NCI-H1105 (cell line): Measurements from ENCODE around the gene SUCLA2.
"Not testable (repeated sequence)": the region's sequence is repeated elsewhere in the genome, so short reads cannot be mapped to it uniquely, and the experiment has no call there.

Source experiments
- DNase-seq: peaks from one replicate; lab custom pipeline; 2025; lab: John Stamatoyannopoulos, UW

The SUCLA2 gene

DNA sequence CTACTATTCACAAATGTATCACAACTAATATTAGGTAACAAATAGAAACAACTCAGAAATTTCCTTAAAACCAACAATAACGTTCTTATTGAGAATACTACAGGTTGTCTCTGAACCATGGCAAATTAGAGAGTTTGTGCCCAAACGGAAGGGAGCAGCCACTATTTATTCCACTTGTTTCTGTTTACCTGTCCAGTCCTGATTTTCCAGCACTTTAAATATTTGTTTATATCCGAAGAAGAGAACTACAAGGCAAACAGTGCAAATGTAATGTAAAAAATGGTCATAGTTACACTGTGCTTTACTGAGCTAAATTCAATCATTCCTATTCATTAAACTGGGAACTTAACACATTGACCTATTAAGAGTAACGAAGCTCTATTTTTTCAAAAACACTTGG, 9.2 kb downstream of the SUCLA2 start:
- DNase-seq = no peak

DNA sequence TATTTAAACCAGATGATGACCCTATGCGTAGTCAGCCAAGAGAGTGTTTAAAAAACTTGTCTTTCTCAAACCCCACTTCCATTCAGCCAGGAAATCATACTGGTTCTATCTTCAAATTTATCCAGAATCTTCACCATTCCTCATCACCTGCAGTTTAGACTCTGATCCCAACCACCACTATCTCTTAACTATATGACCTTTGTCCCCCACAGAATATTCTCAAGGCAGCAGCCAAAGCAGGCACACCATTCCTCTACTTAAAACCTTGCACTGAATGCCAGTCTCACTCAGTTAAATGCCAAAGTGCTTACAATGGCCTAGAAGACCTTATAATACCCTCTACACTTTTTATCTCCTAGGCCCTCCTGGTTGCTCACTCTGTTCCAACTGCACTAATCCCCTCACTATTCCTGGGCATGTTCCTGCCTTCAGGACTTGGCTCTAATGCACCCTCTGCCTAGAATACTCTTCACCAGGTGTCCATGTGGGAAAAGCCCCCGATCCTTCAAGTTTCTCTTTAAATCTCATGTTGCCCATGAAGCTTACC, 10.1 kb downstream of the SUCLA2 start:
- DNase-seq = no peak

DNA sequence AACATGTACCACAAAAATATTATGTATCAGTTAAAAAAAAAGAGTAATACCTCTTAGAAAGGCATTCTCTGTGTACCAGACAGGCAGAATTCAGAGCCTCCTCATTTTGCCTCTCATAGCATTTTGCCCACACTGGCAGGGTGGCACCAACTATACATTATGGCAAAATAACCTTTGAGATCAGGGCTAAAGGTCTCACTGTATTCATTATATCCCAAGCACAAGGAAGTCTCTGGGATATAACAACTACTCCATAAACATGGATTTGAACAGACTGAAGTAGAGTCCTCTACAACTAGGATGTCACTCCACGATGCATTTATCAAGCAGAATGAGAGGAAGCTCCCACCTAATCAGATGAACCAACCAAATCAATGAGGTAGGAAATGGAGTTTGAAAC, 10.6 kb downstream of the SUCLA2 start:
- DNase-seq = no peak

DNA sequence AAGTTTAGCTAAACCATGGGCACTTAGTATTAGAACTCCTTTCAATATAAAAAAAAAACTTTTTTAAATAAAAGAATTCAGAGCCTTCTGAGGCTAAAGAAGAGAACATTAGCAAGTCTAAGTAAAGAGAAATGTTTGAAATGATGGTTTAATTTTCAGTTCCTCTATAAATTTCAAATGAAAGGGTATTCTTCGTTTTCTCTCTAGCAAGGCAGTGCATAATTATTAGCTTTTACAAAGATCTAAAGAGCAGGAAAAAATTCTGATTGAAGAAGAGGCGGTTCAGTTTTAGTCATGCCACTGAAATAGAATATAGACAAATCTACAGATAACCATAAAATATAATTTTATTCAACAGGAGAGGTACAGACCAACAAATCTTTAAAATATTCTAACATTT, 18.0 kb downstream of the SUCLA2 start:
- DNase-seq = no peak

DNA sequence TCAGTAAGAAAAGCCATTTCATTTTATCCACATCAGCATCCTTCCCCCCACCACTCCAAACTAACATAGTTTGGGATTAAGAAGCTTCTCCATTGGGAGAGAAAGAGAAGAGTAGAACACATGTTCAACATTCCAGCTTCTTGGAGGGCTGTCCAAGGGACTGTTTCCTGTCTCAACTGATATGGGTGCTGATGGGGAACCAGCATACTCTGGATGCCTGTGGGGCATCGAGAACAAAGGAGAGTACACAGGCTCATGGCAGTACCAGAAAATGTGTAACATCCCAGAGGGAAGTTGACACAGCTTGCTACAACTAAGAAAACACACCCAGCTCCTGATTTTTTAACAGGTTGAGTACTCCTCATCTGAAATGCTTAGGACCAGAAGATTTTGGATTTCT, 24.7 kb downstream of the SUCLA2 start:
- DNase-seq = no peak

DNA sequence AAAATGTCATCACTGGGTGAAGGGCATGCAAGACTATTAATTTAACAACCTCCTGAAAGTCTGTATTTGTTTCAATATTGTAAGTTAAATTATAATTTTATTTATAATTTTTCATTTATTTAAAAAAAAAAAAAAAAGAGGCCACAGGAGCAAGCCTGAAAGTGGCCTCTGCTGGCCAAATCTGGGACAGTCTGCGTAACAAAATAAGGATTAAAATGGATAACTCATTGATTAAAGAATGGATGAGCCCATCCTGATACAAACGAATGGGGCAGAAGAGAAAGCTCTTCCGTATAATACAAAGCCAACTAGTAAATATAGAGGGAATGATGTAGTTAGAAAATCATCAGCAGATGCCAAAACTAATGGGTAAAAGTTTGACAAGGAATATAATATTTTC, 36.2 kb downstream of the SUCLA2 start:
- no peak for DNase-seq

DNA sequence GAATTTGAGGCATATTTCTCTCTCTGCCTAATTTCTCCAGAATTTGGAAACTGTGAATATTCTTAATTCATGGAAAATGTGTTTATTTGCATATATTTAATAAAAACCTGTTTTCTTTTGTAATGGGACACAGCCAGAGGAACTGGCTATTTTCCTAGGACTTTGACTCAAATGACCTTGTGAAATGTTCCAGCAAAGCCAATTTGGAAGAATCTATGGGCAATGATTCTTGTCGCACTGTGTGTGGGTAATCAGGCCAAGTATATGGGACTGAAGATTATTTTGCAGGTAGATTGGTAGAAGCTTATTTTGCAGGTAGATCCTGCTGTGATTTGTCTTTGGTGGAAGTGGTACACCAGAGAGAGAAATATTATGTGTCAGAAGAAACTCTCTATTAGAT, 38.8 kb downstream of the SUCLA2 start:
- no peak for DNase-seq

DNA sequence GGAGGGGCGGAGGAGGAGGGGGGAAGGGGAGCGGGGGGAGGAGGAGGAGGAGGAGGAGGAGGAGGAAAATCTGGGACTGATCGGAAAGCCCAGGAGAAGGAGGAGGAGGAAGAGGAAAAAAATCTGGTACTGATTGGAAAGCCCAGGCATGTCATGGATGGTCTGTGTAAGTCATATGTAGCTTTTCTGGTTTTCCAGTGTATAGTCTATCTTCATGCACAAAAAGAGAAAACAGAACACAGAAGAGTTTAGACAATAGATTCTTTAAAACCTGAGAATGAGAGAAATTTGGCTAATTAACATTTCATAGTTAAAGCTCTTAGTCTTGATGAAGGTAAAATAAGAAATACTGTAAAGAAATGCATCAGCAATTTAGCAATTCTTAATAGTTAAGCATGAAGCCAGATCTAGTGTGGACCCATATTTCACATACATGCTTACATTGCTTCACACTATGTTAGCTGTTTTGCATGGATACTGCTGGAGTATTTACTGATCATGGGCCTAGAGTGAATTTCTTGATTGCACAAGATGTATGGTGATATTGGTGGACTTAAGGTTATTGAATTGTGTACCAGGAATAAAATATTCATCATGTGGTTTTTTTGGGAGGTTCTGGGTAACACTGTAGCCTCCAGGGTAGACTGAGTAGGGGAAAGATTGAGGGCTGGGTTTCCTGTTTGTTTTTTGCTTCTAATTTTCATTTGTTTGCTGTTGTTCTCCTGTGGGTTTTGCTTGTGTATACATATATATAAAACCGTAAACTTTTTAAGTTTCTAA, 41.4 kb downstream of the SUCLA2 start:
- no peak for DNase-seq

DNA sequence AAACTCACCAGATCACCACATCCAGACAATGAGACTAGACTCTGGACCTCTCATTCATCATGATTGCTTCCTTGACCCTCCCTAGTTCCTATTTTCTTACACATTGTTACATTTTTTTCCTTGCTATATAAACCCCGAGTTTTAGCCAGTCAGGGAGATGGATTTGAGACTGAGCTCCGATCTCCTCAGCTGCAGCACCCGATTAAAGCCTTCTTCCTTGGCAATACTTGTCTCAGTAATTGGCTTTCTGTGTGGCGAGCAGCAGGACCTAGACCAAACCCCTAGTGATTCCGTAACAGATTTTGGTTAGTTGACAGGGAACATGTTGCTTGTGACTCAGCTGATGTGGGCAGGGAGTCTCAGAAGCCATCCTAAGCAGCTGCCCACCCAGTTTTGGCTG, 44.0 kb downstream of the SUCLA2 start:
- no peak for DNase-seq

DNA sequence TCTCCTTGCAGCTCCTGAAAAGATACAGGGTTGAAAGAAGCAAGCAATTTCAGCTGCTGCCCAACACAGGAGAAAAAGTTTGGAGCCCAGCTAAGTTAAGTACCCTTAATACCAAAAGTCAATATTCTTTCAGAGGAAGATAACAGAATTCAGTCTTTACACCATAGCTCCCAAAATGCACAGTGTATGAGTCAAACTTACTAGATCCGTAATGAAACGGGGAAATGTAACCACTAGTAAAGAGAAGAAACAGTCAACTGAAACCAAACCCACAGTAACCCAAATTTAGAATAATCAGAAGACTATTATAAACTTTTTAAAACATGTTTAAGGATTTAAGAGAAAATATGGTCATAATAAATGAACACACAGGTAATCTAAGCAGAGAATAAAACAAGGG, 45.2 kb downstream of the SUCLA2 start:
- no peak for DNase-seq

DNA sequence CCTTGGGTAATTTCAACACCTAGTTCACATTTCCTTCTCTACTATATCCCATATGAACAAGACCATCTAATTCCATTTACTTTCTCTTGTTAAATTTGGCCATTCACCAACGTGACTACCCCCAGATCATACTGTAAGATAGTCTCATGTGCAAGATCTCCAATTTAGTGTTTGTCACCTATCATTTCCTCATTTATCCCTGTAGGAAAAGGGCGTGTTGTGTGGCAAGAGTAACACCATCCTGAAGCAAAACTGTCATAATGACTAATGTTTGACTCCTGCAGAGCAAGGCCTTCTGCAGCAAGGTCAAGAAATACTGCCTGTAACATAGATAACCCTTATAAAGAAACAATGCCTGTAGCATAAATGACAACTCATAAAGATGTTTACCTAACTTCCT, 51.3 kb downstream of the SUCLA2 start:
- no peak for DNase-seq

DNA sequence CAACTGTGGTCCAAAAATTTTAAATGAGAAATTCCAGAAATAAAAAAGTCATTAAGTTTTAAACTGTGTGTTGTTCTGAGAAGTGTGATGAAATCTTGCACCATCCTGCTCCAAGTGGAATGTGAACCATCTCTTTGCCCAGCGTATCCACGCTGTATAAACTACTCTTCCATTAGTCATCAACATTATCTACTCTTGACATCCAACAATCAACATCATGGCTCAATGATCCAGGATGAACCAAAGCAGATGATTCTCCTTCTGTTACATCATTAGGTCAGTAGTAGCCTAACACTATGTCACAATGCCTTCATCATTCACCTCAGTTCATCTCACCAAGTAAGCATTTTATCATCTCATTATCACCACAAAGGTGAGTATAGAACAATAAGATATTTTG, 55.3 kb downstream of the SUCLA2 start:
- DNase-seq = no peak

DNA sequence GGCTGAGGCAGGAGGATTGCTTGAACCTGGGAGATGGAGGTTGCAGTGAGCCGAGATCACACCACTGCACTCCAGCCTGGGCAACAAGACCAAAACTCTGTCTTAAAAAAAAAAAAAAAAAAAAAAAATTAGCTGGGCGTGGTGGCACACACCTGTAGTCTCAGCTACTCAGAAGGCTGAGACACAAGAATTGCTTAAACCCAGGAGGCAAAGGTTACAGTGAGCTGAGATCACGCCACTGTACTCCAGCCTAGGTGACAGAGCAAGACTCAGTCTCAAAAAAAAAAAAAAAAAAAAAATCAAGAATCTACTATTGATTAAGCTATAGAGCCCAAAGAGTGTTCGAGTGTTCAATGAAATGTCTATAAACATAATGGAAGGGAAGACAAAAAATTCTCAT, 55.9 kb downstream of the SUCLA2 start:
- not testable (repeated sequence) for DNase-seq

DNA sequence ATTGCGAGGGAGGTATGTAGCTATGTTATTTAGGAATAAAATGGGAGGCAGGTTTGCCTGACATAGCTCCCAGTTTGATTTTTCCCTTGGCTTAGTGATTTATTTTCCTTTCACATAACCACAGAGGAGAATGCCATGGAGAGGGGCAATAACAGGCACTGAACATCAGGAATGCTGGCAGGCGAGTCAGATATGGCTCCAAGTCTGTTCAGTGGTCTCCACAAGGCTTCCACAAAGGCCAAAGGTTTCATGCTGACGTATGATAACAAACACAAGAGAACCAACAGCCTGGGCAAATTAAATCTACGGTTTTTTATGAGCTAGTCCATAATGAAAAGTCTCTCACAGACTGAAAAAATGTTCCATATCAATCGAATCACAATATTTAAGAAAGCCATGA, 66.7 kb downstream of the SUCLA2 start:
- no peak for DNase-seq

DNA sequence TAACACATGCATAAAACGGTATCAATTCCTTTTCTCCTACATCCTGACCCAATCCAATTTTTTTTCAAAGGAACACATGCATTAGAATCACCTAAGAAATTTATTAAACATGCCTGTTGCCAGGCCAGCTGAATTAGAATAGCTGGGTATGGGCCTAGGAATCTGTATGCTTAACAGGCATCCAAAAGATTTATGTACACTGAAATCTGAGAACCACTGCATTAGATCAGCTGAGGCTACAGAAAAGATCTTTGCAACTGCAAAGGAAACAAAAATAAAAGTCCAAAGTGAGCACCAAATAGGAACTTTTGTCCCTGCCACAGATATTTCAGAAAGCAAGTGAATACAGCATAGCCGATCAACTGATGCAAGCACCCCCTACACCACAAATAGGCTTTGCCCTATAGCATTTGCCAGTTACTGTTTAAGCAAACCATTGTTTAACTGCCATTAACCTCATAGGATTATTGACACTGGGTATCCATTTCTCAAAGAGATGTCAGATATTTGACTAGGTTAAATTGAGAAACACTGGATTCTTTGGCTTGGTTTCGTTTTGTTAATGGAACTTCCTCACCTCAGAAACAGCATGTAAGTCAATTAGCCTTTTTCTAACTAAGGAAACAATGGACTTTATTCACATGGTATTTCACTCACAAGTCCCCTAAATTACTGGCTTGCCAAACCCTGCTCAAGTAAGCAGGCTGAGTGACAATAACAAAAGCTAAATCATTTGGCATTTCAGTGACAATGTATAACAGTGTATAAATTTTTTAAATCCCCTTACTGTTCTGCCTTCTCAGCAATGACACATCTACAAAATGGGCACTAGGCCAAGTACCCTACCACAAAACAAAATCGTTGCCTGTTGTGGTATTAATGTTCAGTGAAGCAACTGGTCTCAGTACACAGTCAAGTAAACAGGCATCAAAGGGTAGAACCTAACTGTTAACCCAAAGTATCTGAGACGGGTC, 67.8 kb downstream of the SUCLA2 start:
- no peak for DNase-seq

DNA sequence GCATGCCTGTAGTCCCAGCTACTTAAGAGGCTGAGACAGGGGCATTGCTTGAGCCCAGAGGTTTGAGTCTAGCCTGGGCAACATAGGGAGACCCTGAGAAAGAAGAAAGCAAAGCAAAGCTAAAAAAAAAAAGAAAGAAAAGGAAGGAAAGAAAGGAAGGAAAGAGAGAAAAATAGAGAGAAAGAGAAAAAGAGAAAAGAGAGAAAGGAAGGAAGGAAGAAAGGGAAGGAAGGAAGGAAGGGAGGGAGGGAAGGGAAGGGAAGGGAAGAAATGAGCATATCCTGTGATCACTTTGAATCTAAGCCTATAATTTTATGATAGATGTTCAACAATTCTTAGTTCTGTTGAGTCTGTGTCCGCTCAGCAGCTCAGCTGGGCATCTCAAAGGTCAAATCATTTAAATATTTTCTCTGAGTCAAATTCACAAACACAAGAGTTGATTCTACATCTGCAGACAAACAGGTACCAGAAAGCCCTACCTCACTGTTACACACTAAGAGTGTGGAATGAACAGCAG, 70.4 kb downstream of the SUCLA2 start:
- DNase-seq = no peak

DNA sequence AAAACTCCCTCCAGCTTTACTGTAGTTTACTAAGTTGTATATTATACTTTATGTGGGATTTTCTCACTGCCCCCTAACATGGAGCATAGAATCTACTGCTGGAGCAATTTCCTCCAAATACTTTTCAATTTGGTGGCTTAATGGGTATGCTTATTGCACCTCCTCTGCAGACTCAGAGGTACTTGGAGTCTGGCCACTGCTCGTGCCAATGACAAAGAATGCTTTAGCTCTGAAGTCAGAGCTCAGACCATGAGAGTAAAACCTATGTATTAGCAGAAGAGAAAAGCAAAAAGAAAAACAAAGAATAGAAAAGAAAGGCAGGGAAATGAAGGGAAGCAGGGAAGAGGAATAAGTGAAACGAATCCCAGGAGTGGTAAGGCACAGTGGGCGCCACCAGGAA, 71.9 kb downstream of the SUCLA2 start:
- DNase-seq = no peak

DNA sequence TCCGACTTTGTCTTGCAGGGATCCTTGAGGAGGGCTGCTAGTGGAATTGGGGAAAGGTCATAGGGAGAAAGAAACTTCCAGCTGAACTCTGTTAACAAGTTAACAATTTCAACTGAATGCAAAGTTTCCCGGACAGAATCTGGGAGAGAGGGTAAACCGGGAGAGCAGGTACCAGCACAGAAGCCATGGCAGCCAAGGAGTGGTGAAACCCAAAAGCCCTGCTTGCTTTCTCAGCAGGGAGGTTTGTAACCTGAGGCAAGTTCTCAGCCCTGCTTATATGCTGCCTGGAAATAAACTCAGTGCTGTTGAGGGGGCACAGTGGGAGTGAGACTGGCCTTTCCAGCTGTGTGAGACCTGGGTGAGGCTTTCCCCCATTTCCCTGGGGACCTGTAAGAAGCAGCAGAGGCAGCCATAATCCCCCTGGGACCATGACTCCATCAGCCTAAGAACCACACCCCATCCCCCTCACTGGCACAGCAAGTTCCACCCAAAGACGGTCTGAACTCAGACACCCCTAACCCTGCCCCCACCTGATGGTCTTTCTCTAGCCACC, 84.0 kb downstream of the SUCLA2 start:
- DNase-seq = no peak

DNA sequence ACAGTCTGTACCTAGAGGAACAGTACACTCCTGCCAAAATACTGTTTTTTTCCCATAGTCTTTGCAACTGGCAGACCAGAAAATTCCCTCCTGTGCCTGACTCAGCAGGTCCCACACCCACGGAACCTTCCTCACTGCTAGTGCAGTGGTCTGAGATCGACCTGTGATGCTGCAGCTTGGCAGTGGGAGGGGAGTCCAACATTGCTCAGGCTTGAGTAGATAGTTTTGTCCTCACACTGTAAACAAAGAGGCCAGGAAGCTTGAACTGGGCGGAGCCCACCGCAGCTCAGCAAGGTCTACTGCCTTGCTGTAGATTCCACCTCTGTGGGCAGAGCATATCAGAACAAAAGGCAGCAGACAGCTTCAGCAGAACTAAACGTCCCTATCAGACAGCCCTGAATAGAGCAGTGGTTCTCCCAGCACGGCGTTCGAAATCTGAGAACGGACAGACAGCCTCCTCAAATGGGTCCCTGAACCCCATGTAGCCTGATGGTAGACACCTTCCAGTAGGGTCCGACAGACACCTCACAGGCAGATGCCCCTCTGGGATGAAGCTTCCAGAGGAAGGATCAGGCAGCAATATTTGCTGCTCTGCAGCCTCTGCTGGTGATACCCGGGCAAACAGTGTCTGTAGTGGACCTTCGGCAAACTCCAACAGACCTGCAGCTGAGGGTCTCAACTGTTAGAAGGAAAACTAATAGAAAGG, 92.7 kb downstream of the SUCLA2 start:
- DNase-seq = no peak

DNA sequence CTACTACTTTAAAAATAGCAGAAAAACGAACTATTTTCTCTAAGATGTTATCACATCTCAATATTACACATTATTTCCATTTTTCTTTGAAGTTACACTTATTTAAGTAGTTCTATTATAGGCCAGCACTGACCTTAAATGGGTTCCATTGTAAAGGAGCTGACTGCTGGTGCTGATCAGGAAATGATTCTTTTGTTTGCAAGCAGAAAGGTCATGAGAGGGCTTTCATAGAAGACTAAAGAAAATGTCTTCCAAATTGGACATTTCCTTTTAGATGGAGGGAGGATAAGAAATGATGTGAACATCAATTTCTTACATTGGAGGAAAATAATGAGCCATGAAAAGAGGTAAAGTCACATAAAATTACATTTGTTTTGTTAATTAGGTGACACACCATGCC, 96.2 kb downstream of the SUCLA2 start:
- DNase-seq = no peak

DNA sequence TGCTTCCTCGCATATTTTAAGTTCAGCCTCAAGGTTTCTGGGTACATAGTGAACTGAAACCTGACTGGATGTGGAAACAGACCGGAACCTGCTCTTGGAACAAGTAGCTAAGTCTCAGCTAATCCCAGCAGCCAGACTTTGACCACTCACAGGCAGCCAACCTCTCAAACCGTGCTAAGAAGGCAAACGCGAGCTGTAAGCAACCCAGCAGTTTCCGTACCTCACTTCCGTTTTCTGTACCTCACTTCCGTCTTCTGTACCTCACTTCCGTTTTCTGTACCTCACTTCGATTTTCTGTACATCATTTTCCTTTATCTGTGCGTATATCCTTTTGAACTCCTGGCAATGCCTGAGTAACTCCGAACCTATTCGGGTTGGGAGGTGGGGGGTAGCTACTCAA, 96.8 kb downstream of the SUCLA2 start:
- DNase-seq = no peak

DNA sequence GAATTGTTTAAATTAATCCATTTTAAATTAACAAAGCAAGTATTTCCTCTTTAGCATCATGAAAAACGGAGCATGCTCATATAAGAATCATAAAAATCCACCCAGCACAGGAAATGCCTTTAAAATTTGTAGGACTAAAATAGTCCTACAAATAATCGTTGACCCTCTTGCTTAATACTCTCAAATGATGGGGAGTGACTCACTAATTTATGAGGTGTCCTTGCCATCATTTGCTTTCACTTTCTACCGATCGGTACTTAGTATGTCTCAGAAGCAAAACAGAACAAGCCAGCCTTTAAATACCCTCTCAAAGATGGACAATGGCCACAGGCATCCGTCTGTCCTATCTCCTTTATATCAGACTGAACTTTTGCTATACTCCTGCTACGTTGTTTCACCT, 97.2 kb downstream of the SUCLA2 start:
- no peak for DNase-seq
